Measurements from ENCODE around the gene PCGF1. TPM values are rescaled to one million over a fixed set of nuclear protein-coding genes. Genes with fewer than 3 reads are reported as not detected.

The PCGF1 gene
- total and polyA plus RNA-seq, 2 experiments from 2014 or later: 10.9 to 13.4 TPM

DNA sequence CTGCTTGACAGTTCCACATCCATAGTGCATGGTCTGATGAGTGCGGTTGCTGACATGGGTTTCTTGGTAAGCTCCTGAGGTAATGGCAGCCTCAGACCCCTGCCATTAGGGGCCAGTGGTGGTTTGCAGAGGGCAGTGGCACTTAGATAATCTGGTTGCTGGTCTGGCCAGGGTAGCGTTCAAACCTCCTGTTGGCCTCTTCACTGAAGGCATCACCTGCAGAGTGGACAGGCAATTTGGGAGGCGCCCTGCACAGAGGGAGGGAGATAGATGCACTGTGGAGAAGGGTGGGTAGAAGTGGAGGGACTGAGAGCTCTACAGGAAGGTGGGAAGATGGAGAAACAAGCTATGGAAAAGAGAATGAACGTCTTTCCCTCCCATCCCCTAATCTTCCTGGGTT, 26.0 kb upstream of the PCGF1 start:
- H3K36me3 ChIP-seq (ENCODE audit: insufficient read depth): no peaks in the 10 kb centered on the region
- no peak overlapping the region for H2AFZ ChIP-seq
- Mint-ChIP-seq H3K36me3 (ENCODE audit: low read depth) (peaks cover 30% of the 10 kb centered on the region), H3K27me3 (ENCODE audit: insufficient read depth, low read depth, poor library complexity) (peaks cover 9% of the 10 kb centered on the region), H3K4me3 (no peak overlapping the region), H3K9me3 (no peaks in the 10 kb centered on the region; the same call in 2 of the 3 replicates), H3K4me1 (peaks cover 8% of the 10 kb centered on the region; the same call in 2 of the 3 replicates), H3K27ac (no peak overlapping the region)
- no peaks in the 10 kb centered on the region for H3K27me3 ChIP-seq (ENCODE audit: insufficient read depth)
- H3F3A ChIP-seq (replicated peaks; ENCODE audit: low read depth): 0 out of 2 replicates have a peak, but pooled peaks cover 2% of the 10 kb centered on the region
- TF ChIP-seq ZNF114 (CRISPR knock-in tag; IDR thresholded peaks at IDR 0.05): no peak
- TF ChIP-seq CREB1 (CRISPR knock-in tag; IDR thresholded peaks at IDR 0.05; ENCODE audit: low read depth): no peak
- TF ChIP-seq, protein P1, sequence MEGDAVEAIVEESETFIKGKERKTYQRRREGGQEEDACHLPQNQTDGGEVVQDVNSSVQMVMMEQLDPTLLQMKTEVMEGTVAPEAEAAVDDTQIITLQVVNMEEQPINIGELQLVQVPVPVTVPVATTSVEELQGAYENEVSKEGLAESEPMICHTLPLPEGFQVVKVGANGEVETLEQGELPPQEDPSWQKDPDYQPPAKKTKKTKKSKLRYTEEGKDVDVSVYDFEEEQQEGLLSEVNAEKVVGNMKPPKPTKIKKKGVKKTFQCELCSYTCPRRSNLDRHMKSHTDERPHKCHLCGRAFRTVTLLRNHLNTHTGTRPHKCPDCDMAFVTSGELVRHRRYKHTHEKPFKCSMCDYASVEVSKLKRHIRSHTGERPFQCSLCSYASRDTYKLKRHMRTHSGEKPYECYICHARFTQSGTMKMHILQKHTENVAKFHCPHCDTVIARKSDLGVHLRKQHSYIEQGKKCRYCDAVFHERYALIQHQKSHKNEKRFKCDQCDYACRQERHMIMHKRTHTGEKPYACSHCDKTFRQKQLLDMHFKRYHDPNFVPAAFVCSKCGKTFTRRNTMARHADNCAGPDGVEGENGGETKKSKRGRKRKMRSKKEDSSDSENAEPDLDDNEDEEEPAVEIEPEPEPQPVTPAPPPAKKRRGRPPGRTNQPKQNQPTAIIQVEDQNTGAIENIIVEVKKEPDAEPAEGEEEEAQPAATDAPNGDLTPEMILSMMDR (conservative IDR thresholded peaks at IDR 0.05; ENCODE audit: low read depth in 2 of 2): no peak
- TF ChIP-seq, protein P2, sequence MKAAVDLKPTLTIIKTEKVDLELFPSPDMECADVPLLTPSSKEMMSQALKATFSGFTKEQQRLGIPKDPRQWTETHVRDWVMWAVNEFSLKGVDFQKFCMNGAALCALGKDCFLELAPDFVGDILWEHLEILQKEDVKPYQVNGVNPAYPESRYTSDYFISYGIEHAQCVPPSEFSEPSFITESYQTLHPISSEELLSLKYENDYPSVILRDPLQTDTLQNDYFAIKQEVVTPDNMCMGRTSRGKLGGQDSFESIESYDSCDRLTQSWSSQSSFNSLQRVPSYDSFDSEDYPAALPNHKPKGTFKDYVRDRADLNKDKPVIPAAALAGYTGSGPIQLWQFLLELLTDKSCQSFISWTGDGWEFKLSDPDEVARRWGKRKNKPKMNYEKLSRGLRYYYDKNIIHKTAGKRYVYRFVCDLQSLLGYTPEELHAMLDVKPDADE (IDR thresholded peaks at IDR 0.05): no peak
- TF ChIP-seq, protein P3, sequence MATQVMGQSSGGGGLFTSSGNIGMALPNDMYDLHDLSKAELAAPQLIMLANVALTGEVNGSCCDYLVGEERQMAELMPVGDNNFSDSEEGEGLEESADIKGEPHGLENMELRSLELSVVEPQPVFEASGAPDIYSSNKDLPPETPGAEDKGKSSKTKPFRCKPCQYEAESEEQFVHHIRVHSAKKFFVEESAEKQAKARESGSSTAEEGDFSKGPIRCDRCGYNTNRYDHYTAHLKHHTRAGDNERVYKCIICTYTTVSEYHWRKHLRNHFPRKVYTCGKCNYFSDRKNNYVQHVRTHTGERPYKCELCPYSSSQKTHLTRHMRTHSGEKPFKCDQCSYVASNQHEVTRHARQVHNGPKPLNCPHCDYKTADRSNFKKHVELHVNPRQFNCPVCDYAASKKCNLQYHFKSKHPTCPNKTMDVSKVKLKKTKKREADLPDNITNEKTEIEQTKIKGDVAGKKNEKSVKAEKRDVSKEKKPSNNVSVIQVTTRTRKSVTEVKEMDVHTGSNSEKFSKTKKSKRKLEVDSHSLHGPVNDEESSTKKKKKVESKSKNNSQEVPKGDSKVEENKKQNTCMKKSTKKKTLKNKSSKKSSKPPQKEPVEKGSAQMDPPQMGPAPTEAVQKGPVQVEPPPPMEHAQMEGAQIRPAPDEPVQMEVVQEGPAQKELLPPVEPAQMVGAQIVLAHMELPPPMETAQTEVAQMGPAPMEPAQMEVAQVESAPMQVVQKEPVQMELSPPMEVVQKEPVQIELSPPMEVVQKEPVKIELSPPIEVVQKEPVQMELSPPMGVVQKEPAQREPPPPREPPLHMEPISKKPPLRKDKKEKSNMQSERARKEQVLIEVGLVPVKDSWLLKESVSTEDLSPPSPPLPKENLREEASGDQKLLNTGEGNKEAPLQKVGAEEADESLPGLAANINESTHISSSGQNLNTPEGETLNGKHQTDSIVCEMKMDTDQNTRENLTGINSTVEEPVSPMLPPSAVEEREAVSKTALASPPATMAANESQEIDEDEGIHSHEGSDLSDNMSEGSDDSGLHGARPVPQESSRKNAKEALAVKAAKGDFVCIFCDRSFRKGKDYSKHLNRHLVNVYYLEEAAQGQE (IDR thresholded peaks at IDR 0.05; ENCODE audit: unreplicated experiment): no peak
- TF ChIP-seq EZH2phosphoT487 (IDR thresholded peaks at IDR 0.05; ENCODE audit: unreplicated experiment): no peak
- no peak for TF ChIP-seq EZH2 (IDR thresholded peaks at IDR 0.05; ENCODE audit: low read depth, unreplicated experiment)
- no peak for TF ChIP-seq NANOG (IDR thresholded peaks at IDR 0.05; ENCODE audit: borderline replicate concordance)
- no peak for TF ChIP-seq STAT1 (IDR thresholded peaks at IDR 0.05; ENCODE audit: unreplicated experiment)
- no peak for TF ChIP-seq POLR2AphosphoS5 (IDR thresholded peaks at IDR 0.05; ENCODE audit: low read depth)
- no peak for TF ChIP-seq ZNF331 (CRISPR knock-in tag; IDR thresholded peaks at IDR 0.05; ENCODE audit: low read depth)
- TF ChIP-seq, protein P4, sequence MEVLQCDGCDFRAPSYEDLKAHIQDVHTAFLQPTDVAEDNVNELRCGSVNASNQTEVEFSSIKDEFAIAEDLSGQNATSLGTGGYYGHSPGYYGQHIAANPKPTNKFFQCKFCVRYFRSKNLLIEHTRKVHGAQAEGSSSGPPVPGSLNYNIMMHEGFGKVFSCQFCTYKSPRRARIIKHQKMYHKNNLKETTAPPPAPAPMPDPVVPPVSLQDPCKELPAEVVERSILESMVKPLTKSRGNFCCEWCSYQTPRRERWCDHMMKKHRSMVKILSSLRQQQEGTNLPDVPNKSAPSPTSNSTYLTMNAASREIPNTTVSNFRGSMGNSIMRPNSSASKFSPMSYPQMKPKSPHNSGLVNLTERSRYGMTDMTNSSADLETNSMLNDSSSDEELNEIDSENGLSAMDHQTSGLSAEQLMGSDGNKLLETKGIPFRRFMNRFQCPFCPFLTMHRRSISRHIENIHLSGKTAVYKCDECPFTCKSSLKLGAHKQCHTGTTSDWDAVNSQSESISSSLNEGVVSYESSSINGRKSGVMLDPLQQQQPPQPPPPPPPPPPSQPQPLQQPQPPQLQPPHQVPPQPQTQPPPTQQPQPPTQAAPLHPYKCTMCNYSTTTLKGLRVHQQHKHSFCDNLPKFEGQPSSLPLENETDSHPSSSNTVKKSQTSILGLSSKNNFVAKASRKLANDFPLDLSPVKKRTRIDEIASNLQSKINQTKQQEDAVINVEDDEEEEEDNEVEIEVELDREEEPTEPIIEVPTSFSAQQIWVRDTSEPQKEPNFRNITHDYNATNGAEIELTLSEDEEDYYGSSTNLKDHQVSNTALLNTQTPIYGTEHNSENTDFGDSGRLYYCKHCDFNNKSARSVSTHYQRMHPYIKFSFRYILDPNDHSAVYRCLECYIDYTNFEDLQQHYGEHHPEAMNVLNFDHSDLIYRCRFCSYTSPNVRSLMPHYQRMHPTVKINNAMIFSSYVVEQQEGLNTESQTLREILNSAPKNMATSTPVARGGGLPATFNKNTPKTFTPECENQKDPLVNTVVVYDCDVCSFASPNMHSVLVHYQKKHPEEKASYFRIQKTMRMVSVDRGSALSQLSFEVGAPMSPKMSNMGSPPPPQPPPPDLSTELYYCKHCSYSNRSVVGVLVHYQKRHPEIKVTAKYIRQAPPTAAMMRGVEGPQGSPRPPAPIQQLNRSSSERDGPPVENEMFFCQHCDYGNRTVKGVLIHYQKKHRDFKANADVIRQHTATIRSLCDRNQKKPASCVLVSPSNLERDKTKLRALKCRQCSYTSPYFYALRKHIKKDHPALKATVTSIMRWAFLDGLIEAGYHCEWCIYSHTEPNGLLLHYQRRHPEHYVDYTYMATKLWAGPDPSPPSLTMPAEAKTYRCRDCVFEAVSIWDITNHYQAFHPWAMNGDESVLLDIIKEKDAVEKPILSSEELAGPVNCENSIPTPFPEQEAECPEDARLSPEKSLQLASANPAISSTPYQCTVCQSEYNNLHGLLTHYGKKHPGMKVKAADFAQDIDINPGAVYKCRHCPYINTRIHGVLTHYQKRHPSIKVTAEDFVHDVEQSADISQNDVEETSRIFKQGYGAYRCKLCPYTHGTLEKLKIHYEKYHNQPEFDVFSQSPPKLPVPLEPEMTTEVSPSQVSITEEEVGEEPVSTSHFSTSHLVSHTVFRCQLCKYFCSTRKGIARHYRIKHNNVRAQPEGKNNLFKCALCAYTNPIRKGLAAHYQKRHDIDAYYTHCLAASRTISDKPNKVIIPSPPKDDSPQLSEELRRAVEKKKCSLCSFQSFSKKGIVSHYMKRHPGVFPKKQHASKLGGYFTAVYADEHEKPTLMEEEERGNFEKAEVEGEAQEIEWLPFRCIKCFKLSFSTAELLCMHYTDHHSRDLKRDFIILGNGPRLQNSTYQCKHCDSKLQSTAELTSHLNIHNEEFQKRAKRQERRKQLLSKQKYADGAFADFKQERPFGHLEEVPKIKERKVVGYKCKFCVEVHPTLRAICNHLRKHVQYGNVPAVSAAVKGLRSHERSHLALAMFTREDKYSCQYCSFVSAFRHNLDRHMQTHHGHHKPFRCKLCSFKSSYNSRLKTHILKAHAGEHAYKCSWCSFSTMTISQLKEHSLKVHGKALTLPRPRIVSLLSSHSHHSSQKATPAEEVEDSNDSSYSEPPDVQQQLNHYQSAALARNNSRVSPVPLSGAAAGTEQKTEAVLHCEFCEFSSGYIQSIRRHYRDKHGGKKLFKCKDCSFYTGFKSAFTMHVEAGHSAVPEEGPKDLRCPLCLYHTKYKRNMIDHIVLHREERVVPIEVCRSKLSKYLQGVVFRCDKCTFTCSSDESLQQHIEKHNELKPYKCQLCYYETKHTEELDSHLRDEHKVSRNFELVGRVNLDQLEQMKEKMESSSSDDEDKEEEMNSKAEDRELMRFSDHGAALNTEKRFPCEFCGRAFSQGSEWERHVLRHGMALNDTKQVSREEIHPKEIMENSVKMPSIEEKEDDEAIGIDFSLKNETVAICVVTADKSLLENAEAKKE (CRISPR knock-in tag; IDR thresholded peaks at IDR 0.05): no peak
- TF ChIP-seq JUNB (IDR thresholded peaks at IDR 0.05; ENCODE audit: unreplicated experiment): no peak
- DNase-seq (ENCODE audit: low spot score): no peak
- H3K4me3 ChIP-seq: no peak overlapping the region
- no peaks in the 10 kb centered on the region for H3K9me2 ChIP-seq (ENCODE audit: insufficient read depth)
- no peak overlapping the region for H3K4me2 ChIP-seq
- H3K27ac ChIP-seq (ENCODE audit: low read depth): no peak overlapping the region
- peaks cover 9% of the 10 kb centered on the region for H3K79me2 ChIP-seq (replicated peaks; ENCODE audit: insufficient read depth)
- no peak for ATAC-seq
- H4K20me1 ChIP-seq (replicated peaks; ENCODE audit: insufficient read depth): no peaks in the 10 kb centered on the region
- H3K4me1 ChIP-seq (ENCODE audit: insufficient read depth): peaks cover 3% of the 10 kb centered on the region; the same call in 1 of the 2 replicates
